ENCODE results near the gene DMD.

DNA sequence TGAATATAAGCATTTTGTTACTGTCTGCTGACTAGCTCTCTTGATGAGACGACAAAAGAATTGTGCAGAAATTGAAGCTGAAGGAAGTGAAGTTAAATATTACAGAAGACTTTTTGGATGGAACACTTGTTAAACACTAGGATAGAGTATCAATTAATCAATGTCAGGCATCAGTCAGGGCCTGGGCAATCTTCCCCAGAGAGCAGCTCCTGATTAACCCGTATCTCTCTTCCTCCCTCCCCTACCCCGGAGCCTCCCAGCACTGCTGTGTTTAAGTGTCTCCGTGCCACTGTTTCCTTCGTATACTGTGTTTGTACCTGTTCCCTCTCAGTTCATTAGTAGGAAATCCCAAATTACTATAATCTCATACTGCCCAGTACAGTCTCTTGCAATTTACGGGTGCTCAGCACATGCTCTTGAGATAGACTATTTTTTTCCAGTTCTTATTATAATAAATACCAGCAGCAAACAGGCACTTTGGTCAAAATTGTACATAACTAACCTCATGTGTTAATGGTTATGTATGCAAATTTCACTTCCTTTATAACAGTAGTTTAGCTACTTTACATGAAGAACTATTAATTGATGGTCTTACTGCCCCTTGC lies 1373.8 kb downstream of the DMD start:
- TF ChIP-seq CTCF (IDR thresholded peaks at IDR 0.05; ENCODE audit: insufficient read depth, low read depth, low read length): no peak
- TF ChIP-seq EZH2 (IDR thresholded peaks at IDR 0.05; ENCODE audit: insufficient read depth, low read length): no peak

Data from astrocyte (in vitro differentiated cells and primary cell).